ENCODE data around the gene PTPRG.

The PTPRG gene

GRCh38 chr3:61620073-61620472 lies 58.7 kb downstream of the PTPRG start:
- DNase-seq: no peak

GRCh38 chr3:61624300-61624699 lies 62.9 kb downstream of the PTPRG start:
- no peak for DNase-seq

GRCh38 chr3:61625429-61625828 lies 64.1 kb downstream of the PTPRG start:
- no peak for DNase-seq

GRCh38 chr3:61626484-61626883 lies 65.1 kb downstream of the PTPRG start:
- no peak for DNase-seq

- DNase-seq: no peak
These were observed 66.4 kb downstream of the PTPRG start for GRCh38 chr3:61627768-61628185.

GRCh38 chr3:61628636-61629035 lies 67.3 kb downstream of the PTPRG start:
- no peak for DNase-seq

- no peak for DNase-seq
These were observed 68.1 kb downstream of the PTPRG start for GRCh38 chr3:61629442-61629841.

GRCh38 chr3:61631108-61631769 lies 69.9 kb downstream of the PTPRG start:
- no peak for DNase-seq

- no peak for DNase-seq
These were observed 71.3 kb downstream of the PTPRG start for GRCh38 chr3:61632568-61633175.

GRCh38 chr3:61634678-61635077 lies 73.3 kb downstream of the PTPRG start:
- no peak for DNase-seq

GRCh38 chr3:61637088-61638051 lies 76.0 kb downstream of the PTPRG start:
- no peak for DNase-seq

GRCh38 chr3:61638741-61639140 lies 77.4 kb downstream of the PTPRG start:
- DNase-seq: no peak

- DNase-seq: no peak
These were observed 78.6 kb downstream of the PTPRG start for GRCh38 chr3:61639991-61640390.

GRCh38 chr3:61645148-61645547 lies 83.8 kb downstream of the PTPRG start:
- no peak for DNase-seq

- no peak for DNase-seq
These were observed 85.0 kb downstream of the PTPRG start for GRCh38 chr3:61646360-61646759.

- DNase-seq: no peak
These were observed 85.6 kb downstream of the PTPRG start for GRCh38 chr3:61646851-61647525.

GRCh38 chr3:61648481-61648880 lies 87.1 kb downstream of the PTPRG start:
- DNase-seq: no peak

GRCh38 chr3:61649381-61650170 lies 88.2 kb downstream of the PTPRG start:
- no peak for DNase-seq

- DNase-seq: no peak
These were observed 88.9 kb downstream of the PTPRG start for GRCh38 chr3:61650276-61650675.

- DNase-seq: no peak
These were observed 89.5 kb downstream of the PTPRG start for GRCh38 chr3:61650719-61651410.

GRCh38 chr3:61657689-61658088 lies 96.3 kb downstream of the PTPRG start:
- no peak for DNase-seq

All from suppressor macrophage (primary cell).